ENCODE measurements around the gene ZNF235. TPM values are rescaled to one million over a fixed set of nuclear protein-coding genes. Genes with fewer than 3 reads are reported as not detected.

ZNF235 gene
- total and polyA plus RNA-seq, 2 of the 8 experiments (the other 6 are each of a cell fraction or from before 2014, with no cell fraction given): 2.0 to 5.3 TPM

- Histone ChIP-seq H4K20me1 (replicated peaks in 1 of 2; ENCODE audit: control insufficient read depth in 1 of 2, insufficient read depth in 2 of 2, low read length in 2 of 2) (no peaks in the 10 kb centered on the region), H3K56ac (replicated peaks; ENCODE audit: insufficient read length, low read depth, low read length) (no peak overlapping the region), H3K36me3 (ENCODE audit: control insufficient read depth in 2 of 4, insufficient read depth in 4 of 4, low read length in 3 of 4) (peaks cover 0 to 15% (median 6%) of the 10 kb centered on the region in 4 experiments; a peak in 4 of 8 replicates), H2BK20ac (ENCODE audit: low read length) (no peak overlapping the region), H3K4me3 (ENCODE audit: extremely low read depth in 1 of 4, insufficient read depth in 2 of 4, low read depth in 3 of 4, low read length in 4 of 4) (no peak overlapping the region), H2BK15ac (ENCODE audit: low read length) (no peak overlapping the region), H2AK5ac (ENCODE audit: low read depth, low read length) (no peak overlapping the region), H3K79me1 (ENCODE audit: low read depth, low read length) (no peaks in the 10 kb centered on the region), H3K14ac (ENCODE audit: insufficient read length) (no peak overlapping the region), H3K18ac (ENCODE audit: extremely low read depth, low read length) (no peak overlapping the region), H3K27me3 (replicated peaks in 1 of 4; ENCODE audit: control insufficient read depth in 3 of 4, extremely low read depth in 1 of 4, insufficient read depth in 3 of 4, low read length in 3 of 4) (no peaks in the 10 kb centered on the region), H3K23me2 (ENCODE audit: low read depth, low read length) (no peaks in the 10 kb centered on the region; the same call in 1 of the 2 replicates), H3K79me2 (ENCODE audit: control insufficient read depth in 1 of 2, insufficient read depth in 2 of 2, low read length in 2 of 2) (no peaks in the 10 kb centered on the region), H2BK12ac (ENCODE audit: low read depth, low read length) (no peak overlapping the region), H2BK120ac (replicated peaks; ENCODE audit: low read depth, low read length) (no peak overlapping the region), H3K23ac (ENCODE audit: insufficient read length) (no peak overlapping the region), H3K4me1 (replicated peaks in 1 of 4; ENCODE audit: control insufficient read depth in 3 of 4, insufficient read depth in 4 of 4, low read length in 3 of 4) (no peaks in the 10 kb centered on the region), H4K91ac (replicated peaks; ENCODE audit: insufficient read length, low read length) (no peak overlapping the region), H3K4ac (replicated peaks; ENCODE audit: insufficient read length, low read depth, low read length) (no peak overlapping the region), H3K9ac (replicated peaks in 1 of 4; ENCODE audit: extremely low read depth in 1 of 4, low read depth in 3 of 4, low read length in 3 of 4) (no peak overlapping the region), H3K27ac (ENCODE audit: low read depth, low read length) (no peak overlapping the region), H3K4me2 (ENCODE audit: insufficient read depth in 1 of 2, low read depth in 2 of 2, low read length in 2 of 2) (no peak overlapping the region), H3K9me3 (ENCODE audit: insufficient read depth in 2 of 2, low read depth in 1 of 2, low read length in 1 of 2) (peaks cover 35 to 38% of the 10 kb centered on the region in 2 experiments), H4K8ac (ENCODE audit: extremely low read depth, insufficient read depth, low read length) (no peak overlapping the region), H4K5ac (ENCODE audit: insufficient read length, low read depth, low read length) (no peak overlapping the region), H2AFZ (ENCODE audit: low read length) (no peak overlapping the region), H2BK5ac (ENCODE audit: low read depth, low read length) (no peak overlapping the region)
- DNase-seq (ENCODE audit: low read depth in 1 of 2, low spot score in 2 of 2): no peak
- 83% methylated on average over 2 of the region's 2 CpGs; no CpG with 5 or more reads in 1 of the 2 experiments for WGBS, 2 experiments (ENCODE audit: extremely low coverage in 1 of 2, insufficient coverage in 1 of 2, insufficient read length in 1 of 2, insufficient replicate concordance in 2 of 2, low coverage in 1 of 2, low lambda C conversion rate in 2 of 2, missing lambda C conversion rate in 1 of 2)
- POLR2A ChIA-PET (ENCODE audit: partially characterized antibody): no interaction called here
- CTCF ChIA-PET (ENCODE audit: partially characterized antibody): no interaction called here
- FAIRE-seq: no peak
- no peak for TF ChIP-seq KDM1A (IDR thresholded peaks at IDR 0.05; ENCODE audit: borderline replicate concordance, low read length)
- TF ChIP-seq SP4 (IDR thresholded peaks at IDR 0.05; ENCODE audit: low read length): no peak
- TF ChIP-seq KDM5A (IDR thresholded peaks at IDR 0.05; ENCODE audit: low read length): no peak
- TF ChIP-seq PHF8 (conservative IDR thresholded peaks at IDR 0.05; ENCODE audit: low read depth, low read length): no peak
- TF ChIP-seq, protein P1, sequence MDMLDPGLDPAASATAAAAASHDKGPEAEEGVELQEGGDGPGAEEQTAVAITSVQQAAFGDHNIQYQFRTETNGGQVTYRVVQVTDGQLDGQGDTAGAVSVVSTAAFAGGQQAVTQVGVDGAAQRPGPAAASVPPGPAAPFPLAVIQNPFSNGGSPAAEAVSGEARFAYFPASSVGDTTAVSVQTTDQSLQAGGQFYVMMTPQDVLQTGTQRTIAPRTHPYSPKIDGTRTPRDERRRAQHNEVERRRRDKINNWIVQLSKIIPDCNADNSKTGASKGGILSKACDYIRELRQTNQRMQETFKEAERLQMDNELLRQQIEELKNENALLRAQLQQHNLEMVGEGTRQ (IDR thresholded peaks at IDR 0.05; ENCODE audit: low read length): no peak
- no peak for TF ChIP-seq YY1 (IDR thresholded peaks at IDR 0.05; ENCODE audit: low read depth, low read length)
- no peak for TF ChIP-seq CHD1 (IDR thresholded peaks at IDR 0.05; ENCODE audit: low read depth, low read length)
- TF ChIP-seq TBP (IDR thresholded peaks at IDR 0.05; ENCODE audit: low read depth, low read length): no peak
- no peak for TF ChIP-seq CTBP2 (IDR thresholded peaks at IDR 0.05; ENCODE audit: borderline replicate concordance, insufficient read depth, insufficient read length, low read length)
- TF ChIP-seq BCL11A (IDR thresholded peaks at IDR 0.05; ENCODE audit: low read depth in 2 of 2, low read length in 2 of 2): no peak
- TF ChIP-seq CHD2 (IDR thresholded peaks at IDR 0.05; ENCODE audit: low read length): no peak
Measured at GRCh38 chr19:44341794-44342193, 37.0 kb upstream of the ZNF235 start.
